OCI-LY3 (cell line): Measurements from ENCODE around the gene ACTRT2.

Source experiments
- EZH2phosphoT487 ChIP-seq: fragments of 200-600 bp; shearing (Covaris generic); IDR thresholded peaks from 2 replicates; pipeline ENCODE4 v1.6.1; 2018; ENCODE audit warnings: antibody characterized with exemption, mixed run types, low read depth
- TF ChIP-seq, protein P1 (sequence below): fragments of 200-600, 300-600 bp; sonication (generic); IDR thresholded peaks from 2 replicates; pipeline ENCODE4 v1.5.1; 2014; ENCODE audit warnings: antibody characterized with exemption, low read length, low read depth

GRCh38 chr1:3065396-3065795 is 44.1 kb downstream of the ACTRT2 start:
- TF ChIP-seq, protein P1, sequence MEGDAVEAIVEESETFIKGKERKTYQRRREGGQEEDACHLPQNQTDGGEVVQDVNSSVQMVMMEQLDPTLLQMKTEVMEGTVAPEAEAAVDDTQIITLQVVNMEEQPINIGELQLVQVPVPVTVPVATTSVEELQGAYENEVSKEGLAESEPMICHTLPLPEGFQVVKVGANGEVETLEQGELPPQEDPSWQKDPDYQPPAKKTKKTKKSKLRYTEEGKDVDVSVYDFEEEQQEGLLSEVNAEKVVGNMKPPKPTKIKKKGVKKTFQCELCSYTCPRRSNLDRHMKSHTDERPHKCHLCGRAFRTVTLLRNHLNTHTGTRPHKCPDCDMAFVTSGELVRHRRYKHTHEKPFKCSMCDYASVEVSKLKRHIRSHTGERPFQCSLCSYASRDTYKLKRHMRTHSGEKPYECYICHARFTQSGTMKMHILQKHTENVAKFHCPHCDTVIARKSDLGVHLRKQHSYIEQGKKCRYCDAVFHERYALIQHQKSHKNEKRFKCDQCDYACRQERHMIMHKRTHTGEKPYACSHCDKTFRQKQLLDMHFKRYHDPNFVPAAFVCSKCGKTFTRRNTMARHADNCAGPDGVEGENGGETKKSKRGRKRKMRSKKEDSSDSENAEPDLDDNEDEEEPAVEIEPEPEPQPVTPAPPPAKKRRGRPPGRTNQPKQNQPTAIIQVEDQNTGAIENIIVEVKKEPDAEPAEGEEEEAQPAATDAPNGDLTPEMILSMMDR: no peak
- TF ChIP-seq EZH2phosphoT487: no peak
